H9 (cell line): ENCODE measurements around the gene DYRK1A. TPM values are rescaled to one million over a fixed set of nuclear protein-coding genes. Genes with fewer than 3 reads are reported as not detected.

ENCODE experiments used
- DNase-seq: peaks from one replicate; pipeline ENCODE4 v3.0.0-alpha.2; 2017
- H2AFZ ChIP-seq: one replicate; pipeline ENCODE4 v1.6.1; 2013; ENCODE audit warnings: mild to moderate bottlenecking, low read length, control low read depth, moderate library complexity
- H2AK5ac ChIP-seq: 2 replicates; pipeline ENCODE4 v1.6.1; 2013; ENCODE audit warnings: low read length, control low read depth, mixed read lengths; ENCODE audit not compliant: insufficient read length
- H2BK120ac ChIP-seq: one replicate; pipeline ENCODE4 v1.6.1; 2013; ENCODE audit warnings: low read depth, mild to moderate bottlenecking, low read length, control low read depth, inconsistent platforms; ENCODE audit not compliant: poor library complexity, severe bottlenecking
- H2BK12ac ChIP-seq: 2 replicates; pipeline ENCODE4 v1.6.1; 2013; ENCODE audit warnings: low read length, control low read depth, mixed read lengths, low read depth; ENCODE audit not compliant: insufficient read length
- H2BK15ac ChIP-seq: 2 replicates; pipeline ENCODE4 v1.6.1; 2013; ENCODE audit warnings: low read depth, low read length, control low read depth
- H2BK20ac ChIP-seq: one replicate; pipeline ENCODE4 v1.6.1; 2013; ENCODE audit warnings: low read depth, mild to moderate bottlenecking, low read length, control low read depth, inconsistent platforms; ENCODE audit not compliant: poor library complexity, severe bottlenecking
- H2BK5ac ChIP-seq: 2 replicates; pipeline ENCODE4 v1.6.1; 2013; ENCODE audit warnings: low read length, control low read depth, mixed read lengths; ENCODE audit not compliant: insufficient read length
- H3K14ac ChIP-seq: 2 replicates; pipeline ENCODE4 v1.6.1; 2013; ENCODE audit warnings: low read length, control low read depth; ENCODE audit not compliant: insufficient read depth
- H3K18ac ChIP-seq: 2 replicates; pipeline ENCODE4 v1.6.1; 2013; ENCODE audit warnings: low read depth, mild to moderate bottlenecking, mixed read lengths, low read length, control low read depth; ENCODE audit not compliant: insufficient read length
- H3K23ac ChIP-seq: 2 replicates; pipeline ENCODE4 v1.6.1; 2013; ENCODE audit warnings: low read length, control low read depth, mixed read lengths, low read depth; ENCODE audit not compliant: insufficient read length
- H3K23me2 ChIP-seq: 2 replicates; pipeline ENCODE4 v1.6.1; 2013; ENCODE audit warnings: low read depth, mild to moderate bottlenecking, mixed read lengths, low read length, control low read depth; ENCODE audit not compliant: insufficient read length, poor library complexity, severe bottlenecking
- H3K27ac ChIP-seq: 2 replicates; pipeline ENCODE4 v1.5.1; 2013; ENCODE audit warnings: low read length, control low read depth, mixed read lengths, low read depth; ENCODE audit not compliant: insufficient read length
- H3K27me3 ChIP-seq: 2 replicates; pipeline ENCODE4 v1.6.1; 2013; ENCODE audit warnings: low read length, control low read depth, inconsistent platforms; ENCODE audit not compliant: insufficient read depth
- H3K4ac ChIP-seq: 2 replicates; pipeline ENCODE4 v1.6.1; 2013; ENCODE audit warnings: low read depth, mild to moderate bottlenecking, control low read depth, inconsistent platforms, low read length, moderate library complexity
- H3K4me1 ChIP-seq: 2 replicates; pipeline ENCODE4 v1.6.1; 2013; ENCODE audit warnings: low read length, control low read depth, inconsistent platforms; ENCODE audit not compliant: insufficient read depth
- H3K4me2 ChIP-seq: 2 replicates; pipeline ENCODE4 v1.6.1; 2013; ENCODE audit warnings: low read length, control low read depth, mixed read lengths; ENCODE audit not compliant: insufficient read length, insufficient read depth
- H3K56ac ChIP-seq: 2 replicates; pipeline ENCODE4 v1.6.1; 2013; ENCODE audit warnings: low read depth, mild to moderate bottlenecking, mixed read lengths, low read length, control low read depth; ENCODE audit not compliant: insufficient read length
- H3K79me1 ChIP-seq: 2 replicates; pipeline ENCODE4 v1.6.1; 2013; ENCODE audit warnings: low read depth, mild to moderate bottlenecking, moderate library complexity, low read length, control low read depth, inconsistent platforms; ENCODE audit not compliant: insufficient read depth, poor library complexity, severe bottlenecking
- H3K79me2 ChIP-seq: 2 replicates; pipeline ENCODE4 v1.6.1; 2013; ENCODE audit warnings: low read length, control low read depth, inconsistent platforms; ENCODE audit not compliant: insufficient read depth
- H3K9ac ChIP-seq: 2 replicates; pipeline ENCODE4 v1.6.1; 2013; ENCODE audit warnings: low read length, control low read depth, mixed read lengths; ENCODE audit not compliant: insufficient read length; ENCODE audit errors: extremely low read depth
- H3K9me3 ChIP-seq: one replicate; pipeline ENCODE4 v1.6.1; 2013; ENCODE audit warnings: low read depth, low read length, inconsistent platforms; ENCODE audit not compliant: control insufficient read depth
- H3T11ph ChIP-seq: one replicate; pipeline ENCODE4 v1.6.1; 2013; ENCODE audit warnings: mild to moderate bottlenecking, low read length, control low read depth, inconsistent platforms
- H4K20me1 ChIP-seq: one replicate; pipeline ENCODE4 v1.6.1; 2013; ENCODE audit not compliant: control insufficient read depth, insufficient read length, insufficient read depth
- H4K5ac ChIP-seq: 2 replicates; pipeline ENCODE4 v1.6.1; 2013; ENCODE audit warnings: low read depth, mild to moderate bottlenecking, mixed read lengths, low read length, control low read depth; ENCODE audit not compliant: insufficient read length
- H4K8ac ChIP-seq: replicated peaks from 2 replicates; pipeline ENCODE4 v1.6.1; 2013; ENCODE audit warnings: low read length, control low read depth, mixed read lengths, low read depth; ENCODE audit not compliant: insufficient read length
- H4K91ac ChIP-seq: 2 replicates; pipeline ENCODE4 v1.6.1; 2013; ENCODE audit warnings: low read depth, mild to moderate bottlenecking, moderate library complexity, mixed read lengths, low read length, control low read depth; ENCODE audit not compliant: insufficient read length
- H3K27ac Mint-ChIP-seq, 3 experiments: 2 replicates in 2 of 3; 3 replicates in 1 of 3; pipeline ENCODE4 v1.8.0; 2020 to 2021; ENCODE audit warnings: mixed read lengths in 3 of 3, mild to moderate bottlenecking in 1 of 3, moderate library complexity in 1 of 3
- H3K27me3 Mint-ChIP-seq: 2 replicates; pipeline ENCODE4 v1.8.0; 2021; ENCODE audit warnings: low read depth, mild to moderate bottlenecking, moderate library complexity, mixed read lengths
- H3K36me3 Mint-ChIP-seq, 3 experiments: 2 replicates in 2 of 3; 3 replicates in 1 of 3; pipeline ENCODE4 v1.8.0; 2020 to 2021; ENCODE audit warnings: low read depth in 3 of 3, mixed read lengths in 3 of 3; ENCODE audit not compliant: insufficient read depth in 1 of 3
- H3K4me1 Mint-ChIP-seq, 2 experiments: 2 replicates each; pipeline ENCODE4 v1.8.0; 2020; ENCODE audit warnings: mixed read lengths in 2 of 2
- H3K4me3 Mint-ChIP-seq, 2 experiments: 2 replicates in 1 of 2; 3 replicates in 1 of 2; pipeline ENCODE4 v1.8.0; 2020 to 2021; ENCODE audit warnings: mild to moderate bottlenecking in 2 of 2, mixed read lengths in 2 of 2, moderate library complexity in 1 of 2
- H3K9me3 Mint-ChIP-seq, 2 experiments: 2 replicates in 1 of 2; 3 replicates in 1 of 2; pipeline ENCODE4 v1.8.0; 2020; ENCODE audit warnings: mild to moderate bottlenecking in 2 of 2, mixed read lengths in 2 of 2, moderate library complexity in 1 of 2
- CTCF ChIP-seq: fragments of 200-600 bp; sonication (generic); conservative IDR thresholded peaks from 3 replicates; pipeline ENCODE4 v1.8.0; 2021; ENCODE audit warnings: antibody characterized with exemption, mild to moderate bottlenecking
- WGBS: extraction: QIAGEN DNeasy Blood & Tissue Kit; methylation state at CpG from one replicate; pipeline ENCODE4 v1.1.7; 2013; ENCODE audit warnings: missing lambda C conversion rate, low lambda C conversion rate, mixed read lengths; ENCODE audit not compliant: insufficient read length; ENCODE audit errors: extremely low coverage; 5-methylcytosine and 5-hydroxymethylcytosine counted together
- total RNA-seq: library from RNA; stranded (reverse); gene quantifications from 2 replicates; pipeline ENCODE4 v1.2.1, GENCODE V29; 2021

The DYRK1A gene
- total RNA-seq, 1 experiment from 2014 or later = 73.6 TPM

DNA sequence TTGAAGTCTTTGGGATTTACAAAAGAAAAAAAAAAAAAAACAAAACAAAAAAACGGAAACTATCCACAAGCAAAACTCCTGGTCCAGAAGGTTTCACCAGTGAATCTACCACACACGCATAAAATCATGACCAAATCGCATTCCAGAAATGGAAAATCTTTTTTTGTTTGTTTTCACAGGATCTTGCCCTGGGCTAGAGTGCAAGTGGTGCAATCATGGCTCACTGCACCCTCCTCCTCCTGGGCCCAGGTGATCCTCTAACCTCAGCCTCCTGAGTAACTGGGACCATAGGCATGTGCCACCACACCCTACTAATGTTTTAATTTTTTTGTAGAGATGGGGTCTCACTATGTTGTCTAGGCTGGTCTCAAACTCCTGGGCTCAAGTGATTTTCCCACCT, 100.5 kb downstream of the DYRK1A start:
- no peak overlapping the region for H3K18ac ChIP-seq
- no peak overlapping the region for H3K9ac ChIP-seq
- no peak overlapping the region for H2AFZ ChIP-seq
- no peak overlapping the region for H2AK5ac ChIP-seq
- no peak for DNase-seq
- no peaks in the 10 kb centered on the region for H4K20me1 ChIP-seq
- no peak overlapping the region for H3T11ph ChIP-seq
- H3K23ac ChIP-seq = no peak overlapping the region
- WGBS = no CpG with 5 or more reads among the region's 3 CpGs
- no peak overlapping the region for H3K56ac ChIP-seq
- H2BK20ac ChIP-seq = no peak overlapping the region
- no peak overlapping the region for H3K27ac ChIP-seq
- no peak overlapping the region for H2BK5ac ChIP-seq
- no peak overlapping the region for H2BK15ac ChIP-seq
- Mint-ChIP-seq H3K27me3 (no peaks in the 10 kb centered on the region), H3K27ac (no peak overlapping the region), H3K4me1 (peaks cover 35 to 47% of the 10 kb centered on the region in 2 experiments), H3K4me3 (no peak overlapping the region), H3K36me3 (peaks cover 22 to 38% (median 27%) of the 10 kb centered on the region in 3 experiments), H3K9me3 (peaks cover 3 to 9% of the 10 kb centered on the region in 2 experiments)
- no peak overlapping the region for H2BK12ac ChIP-seq
- H4K91ac ChIP-seq = no peak overlapping the region
- TF ChIP-seq CTCF = no peak
- H2BK120ac ChIP-seq = no peak overlapping the region
- no peaks in the 10 kb centered on the region for H3K27me3 ChIP-seq
- H4K5ac ChIP-seq = no peak overlapping the region
- H3K9me3 ChIP-seq = no peaks in the 10 kb centered on the region
- no peak overlapping the region for H3K4me2 ChIP-seq
- H3K79me2 ChIP-seq = peaks cover 24% of the 10 kb centered on the region; the same call in 1 of the 2 replicates
- H3K4ac ChIP-seq = no peak overlapping the region
- H4K8ac ChIP-seq = no peak overlapping the region
- peaks cover 5% of the 10 kb centered on the region; the same call in 1 of the 2 replicates for H3K4me1 ChIP-seq
- no peak overlapping the region for H3K14ac ChIP-seq
- H3K79me1 ChIP-seq = peaks cover 22% of the 10 kb centered on the region
- H3K23me2 ChIP-seq = no peaks in the 10 kb centered on the region
